GM18498 (cell line): ENCODE measurements around the gene UAP1L1.
A peak's percentile ranks its signal among the peaks of the same experiment; 100 is the strongest.

Experiments used
- ATAC-seq: cut with Tn5 transposase; IDR thresholded peaks from one replicate; pipeline ENCODE4 v1.9.1; 2021; ENCODE audit warnings: mild to moderate bottlenecking, moderate library complexity; ENCODE audit not compliant: unreplicated experiment

The UAP1L1 gene

DNA sequence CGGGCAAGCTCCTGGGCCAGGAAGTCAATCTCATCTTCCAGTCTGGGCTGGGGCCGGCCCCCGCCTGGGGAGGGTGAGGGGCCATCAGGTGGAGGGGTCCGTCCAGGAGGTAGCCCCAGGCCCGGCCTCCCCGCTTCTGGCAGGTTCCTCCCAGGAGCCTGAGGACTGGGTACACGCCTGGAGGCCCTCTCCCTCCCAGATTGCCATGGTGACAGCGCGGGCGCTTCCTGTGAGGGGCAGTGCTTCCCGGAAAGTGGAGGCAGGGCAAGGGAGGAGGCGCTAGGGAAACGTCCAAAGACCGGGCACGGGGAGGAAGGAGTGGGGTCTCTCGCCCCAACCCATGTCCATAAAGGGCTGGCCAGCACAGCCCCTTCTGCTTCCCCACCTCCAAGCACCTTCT is 36.2 kb upstream of the UAP1L1 start:
- no peak for ATAC-seq

DNA sequence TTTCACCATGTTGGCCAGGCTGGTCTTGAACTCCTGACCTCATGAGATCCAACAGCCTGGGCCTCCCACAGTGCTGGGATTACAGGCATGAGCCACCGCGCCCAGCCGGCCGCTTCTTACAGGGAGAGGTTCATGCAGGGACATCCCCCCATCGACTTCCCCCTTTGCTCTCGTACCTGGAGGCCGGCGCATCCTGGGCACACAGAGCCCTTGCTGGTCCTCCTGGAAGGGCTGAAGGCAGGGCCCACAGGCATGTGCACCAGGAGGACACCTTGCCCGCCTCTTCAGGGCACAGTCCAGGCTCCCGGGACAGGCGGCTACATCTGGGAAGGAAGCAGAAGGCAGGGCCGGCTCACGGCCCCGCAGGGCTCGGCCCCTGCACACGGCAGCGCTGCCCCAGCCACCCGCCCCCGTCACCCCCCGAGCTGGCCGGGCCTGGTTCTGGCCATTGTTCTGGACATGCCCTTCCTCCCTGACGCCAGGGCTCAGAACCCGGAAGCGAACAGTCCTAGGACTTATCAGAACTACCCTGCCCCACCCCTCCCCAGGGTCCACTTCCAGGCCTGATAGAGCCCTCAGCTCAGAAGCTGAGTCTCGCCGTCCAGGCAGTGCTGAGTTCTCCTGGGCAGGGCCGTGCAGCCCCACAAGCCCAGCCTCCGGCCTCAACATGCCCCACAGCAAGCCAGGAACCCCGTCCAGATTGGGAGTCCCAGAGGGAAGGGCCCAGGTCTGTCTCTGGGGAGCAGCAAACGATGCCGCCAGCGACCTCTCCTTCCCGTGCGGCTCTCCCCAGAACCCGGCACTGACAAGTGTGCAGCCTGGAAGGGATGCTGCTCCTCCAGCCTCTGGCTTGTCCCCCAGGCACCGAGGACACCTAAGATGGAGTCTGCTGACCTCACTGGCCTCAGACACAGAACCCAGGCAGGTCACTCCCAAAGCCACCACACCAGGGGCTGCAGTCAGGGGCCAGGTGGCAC is 34.3 kb upstream of the UAP1L1 start:
- ATAC-seq: no peak

DNA sequence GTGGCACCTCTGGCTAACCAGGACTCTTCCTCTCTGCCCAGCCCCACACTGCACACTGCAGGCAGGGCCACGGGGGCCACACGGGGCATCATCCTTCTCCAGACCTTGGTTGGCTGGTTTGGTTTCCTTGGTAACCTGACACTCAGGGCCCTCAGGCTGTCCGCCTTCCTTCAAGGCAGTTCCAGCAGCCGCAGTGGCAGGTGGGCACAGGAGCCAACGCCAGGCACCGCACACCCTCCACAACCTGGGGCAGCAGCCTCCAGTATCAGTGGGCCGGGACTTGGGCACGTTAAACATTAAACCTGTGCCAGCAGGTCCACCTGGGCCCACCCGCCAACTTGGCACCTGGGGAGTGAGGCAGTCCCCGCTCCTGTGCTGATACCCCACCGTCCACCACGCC is 33.3 kb upstream of the UAP1L1 start:
- no peak for ATAC-seq

DNA sequence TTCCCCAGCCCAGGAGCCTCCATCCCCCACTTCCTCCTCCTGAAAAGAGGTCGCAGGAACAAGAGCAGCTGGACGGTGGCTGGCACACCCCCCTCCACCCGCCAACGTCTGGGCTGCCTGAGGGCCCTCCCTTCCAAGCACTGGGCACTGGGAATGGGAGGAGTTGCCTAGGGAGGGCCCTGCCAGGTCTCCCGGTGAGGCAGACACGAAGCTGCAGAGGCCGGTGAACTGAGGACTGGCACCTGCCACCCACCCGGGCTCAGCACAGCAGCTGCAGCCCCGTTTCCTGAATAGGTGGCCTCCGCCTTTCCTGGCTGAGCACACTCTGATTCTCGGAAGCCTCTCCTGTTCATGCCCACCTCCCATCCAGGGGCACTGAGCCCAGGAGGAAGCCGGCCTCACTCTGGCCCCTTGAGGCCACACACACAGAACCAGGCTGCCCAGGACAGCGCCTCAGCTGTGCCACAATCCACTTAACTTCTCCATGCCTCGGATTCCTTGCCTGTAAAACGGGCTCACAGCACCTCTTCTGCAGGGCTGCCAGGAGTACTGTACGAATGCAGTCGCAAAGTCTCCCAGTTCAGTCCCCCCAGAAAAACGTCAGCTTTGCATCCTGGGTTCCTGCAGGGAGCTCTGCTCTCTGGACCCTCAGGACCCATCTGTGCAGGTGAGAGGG is 32.7 kb upstream of the UAP1L1 start:
- no peak for ATAC-seq

DNA sequence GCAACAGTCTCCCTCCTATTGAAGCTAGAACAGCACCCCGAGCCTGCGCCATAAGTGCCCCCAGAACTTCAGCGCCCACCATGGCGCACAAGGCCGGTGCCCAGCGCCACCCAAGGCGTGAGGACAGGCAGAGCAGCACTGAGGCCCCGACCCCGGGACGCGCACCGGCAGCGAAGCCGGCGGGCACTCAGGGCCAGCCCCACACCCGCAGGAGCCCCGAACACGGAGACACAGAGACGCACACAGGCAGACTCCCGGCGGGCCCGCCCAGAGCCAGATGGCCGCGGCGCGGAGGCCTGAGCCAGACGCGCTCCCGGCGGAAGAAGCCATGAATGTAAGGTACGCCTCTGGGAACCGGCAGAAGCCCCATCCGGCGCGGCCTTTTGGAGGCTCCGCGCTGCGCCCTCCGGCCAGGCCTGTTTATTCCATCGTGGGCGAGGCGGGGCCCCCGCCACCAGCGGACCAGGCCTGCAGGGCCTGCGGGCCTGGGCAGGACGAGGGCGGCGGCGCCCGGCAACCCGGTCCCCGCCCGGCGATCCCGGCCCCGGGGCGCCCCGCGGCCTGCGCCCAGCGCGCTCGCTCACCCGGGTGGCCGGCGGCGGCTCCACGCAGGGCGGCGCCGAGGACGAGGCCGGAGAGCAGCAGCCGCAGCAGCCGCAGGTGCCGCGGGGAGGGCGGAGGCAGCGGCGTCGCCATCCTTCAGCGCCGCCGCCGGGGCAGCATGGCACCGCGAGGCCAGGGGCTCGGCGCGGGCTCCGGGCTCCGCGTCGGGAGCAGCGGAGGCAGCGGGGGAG is 31.8 kb upstream of the UAP1L1 start:
- no peak for ATAC-seq

DNA sequence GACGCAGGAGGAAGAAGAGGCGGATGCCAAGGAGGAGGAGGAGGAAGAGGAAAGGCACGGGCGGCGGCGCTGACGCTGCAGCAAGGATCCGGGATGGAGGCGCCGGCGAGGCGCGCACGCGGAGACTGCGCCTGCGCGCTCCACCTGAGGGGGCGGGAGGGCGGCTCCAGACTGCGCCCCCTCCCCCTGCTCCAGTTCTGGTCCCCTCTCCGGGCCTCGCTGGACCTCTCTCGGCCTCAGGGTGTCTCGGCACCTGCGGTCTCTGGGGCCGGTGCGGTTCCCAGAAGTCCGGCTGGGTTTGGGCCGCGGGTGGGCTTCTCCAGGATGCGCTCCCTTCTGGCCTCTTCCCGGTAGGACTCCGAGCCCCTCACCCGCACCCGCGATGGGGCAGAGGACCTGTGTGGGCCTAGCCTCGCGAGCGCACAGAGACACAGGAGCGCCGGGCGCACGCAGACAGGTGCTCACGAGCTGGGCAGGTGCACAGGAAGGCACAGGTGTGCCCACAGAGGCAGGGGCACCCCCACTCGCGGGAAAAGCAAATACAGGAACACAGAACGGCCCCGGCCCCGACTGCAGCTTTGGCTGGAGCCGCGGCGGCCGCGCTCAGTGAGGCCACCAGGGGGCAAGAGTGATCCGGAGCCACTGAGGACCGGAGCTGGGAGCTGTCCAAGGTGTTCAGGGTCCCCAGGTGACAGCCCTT is 31.1 kb upstream of the UAP1L1 start, which contains the start of gene NPDC1:
Gene NPDC1 (minus strand): TSS at position 90 of the 700 bp plus-strand sequence. CDS start 188 bp downstream, outside the sequence.
- ATAC-seq: peak; percentile 51

DNA sequence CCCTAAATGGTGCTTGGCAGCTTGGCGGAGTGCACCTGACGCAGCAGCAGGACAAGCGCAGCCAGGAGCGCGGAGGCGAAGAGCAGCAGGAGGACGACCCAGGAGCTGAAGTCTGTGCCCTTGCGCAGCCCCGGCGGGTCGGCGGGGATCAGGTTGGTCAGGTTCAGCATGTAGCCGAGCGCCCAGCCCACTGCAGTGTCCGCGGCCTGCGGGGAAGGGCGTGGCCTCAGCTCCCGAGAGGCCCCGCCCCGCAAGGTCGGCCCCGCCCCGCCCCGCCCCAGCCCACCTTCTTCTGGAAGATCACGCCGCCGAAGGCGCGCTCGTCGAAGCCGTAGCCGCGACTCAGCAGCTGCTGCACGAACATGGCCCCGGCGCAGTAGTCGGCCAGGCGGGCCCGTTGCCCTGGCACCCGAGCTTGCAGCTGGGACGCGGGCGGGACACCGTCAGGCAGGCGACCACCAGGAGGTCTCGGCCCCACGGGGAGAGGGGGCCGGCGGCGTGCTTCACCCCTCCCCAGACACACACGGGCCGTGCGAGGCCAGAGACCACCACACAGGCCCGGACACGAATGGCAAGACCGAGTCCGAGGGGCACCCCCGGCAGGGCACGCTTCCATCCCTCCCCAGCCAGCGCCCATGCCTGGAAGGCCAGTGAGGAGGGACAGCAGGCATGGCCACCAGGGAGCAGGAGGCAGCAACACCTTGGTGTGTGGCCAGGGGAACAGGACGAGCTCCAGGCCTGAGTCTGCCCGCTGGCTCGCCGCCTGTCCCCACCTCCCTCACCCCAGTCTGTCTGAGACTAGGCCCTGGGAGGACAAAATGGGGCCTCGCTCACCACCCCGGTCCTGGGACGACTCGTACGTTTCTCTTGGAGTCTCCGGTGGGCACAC is 28.4 kb upstream of the UAP1L1 start:
- ATAC-seq: no peak

DNA sequence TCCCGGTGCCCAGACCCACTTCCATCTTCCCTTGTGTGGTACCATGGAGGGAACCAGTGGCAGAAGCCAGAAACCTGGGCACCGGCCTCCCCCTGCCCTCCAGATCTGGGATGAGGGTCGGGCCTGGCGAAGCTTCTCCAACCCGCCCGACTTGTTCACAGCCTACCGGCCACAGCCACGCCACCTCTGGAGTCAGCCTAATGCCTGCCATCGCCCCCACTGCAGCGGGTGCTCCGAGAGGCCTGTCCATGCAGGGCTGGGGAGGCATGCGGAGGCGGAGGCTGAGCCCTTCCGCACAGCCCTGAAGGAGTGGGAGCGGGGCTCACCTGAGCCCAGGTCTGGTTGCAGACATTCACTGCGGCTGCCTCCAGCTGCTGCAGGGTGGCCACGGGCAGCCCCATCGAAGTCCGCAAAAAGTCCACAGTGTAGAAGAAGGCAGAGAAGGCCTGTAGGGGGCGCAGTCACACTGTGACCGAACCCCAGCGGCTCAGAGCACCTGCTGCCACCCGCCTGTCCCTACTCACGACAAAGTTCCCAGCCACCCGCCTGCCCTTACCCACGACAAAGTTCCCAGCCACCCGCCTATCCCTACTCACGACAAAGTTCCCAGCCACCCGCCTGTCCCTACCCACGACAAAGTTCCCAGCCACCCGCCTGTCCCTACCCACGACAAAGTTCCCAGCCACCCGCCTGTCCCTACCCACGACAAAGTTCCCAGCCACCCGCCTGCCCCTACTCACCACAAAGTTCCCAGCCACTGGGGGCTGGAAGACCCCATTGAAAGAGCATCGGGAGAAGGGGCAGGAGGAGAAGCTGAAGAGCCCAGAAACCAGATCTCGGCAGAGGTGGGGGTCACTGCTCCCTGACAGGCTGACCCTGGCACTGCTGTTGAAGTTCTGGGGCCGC is 27.5 kb upstream of the UAP1L1 start:
- no peak for ATAC-seq

DNA sequence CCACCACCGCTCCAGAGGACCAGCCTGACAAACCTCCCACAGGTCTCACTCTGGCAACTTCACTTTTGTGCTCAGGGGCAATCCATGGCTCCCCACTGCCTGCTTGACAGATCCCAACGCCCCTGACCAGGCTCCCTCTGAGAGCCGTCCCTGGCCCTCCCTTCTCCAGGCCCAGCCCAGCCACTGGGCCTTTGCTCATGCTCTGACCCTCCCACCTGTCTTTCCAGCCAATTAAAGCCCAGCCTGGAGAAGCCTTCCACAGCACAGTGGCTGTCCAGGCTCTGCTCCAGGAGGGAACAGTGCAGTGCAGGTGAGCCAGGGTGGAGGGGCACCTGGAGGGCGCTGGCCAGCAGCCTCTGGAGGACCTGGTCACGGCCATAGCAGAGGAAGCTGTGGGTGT is 26.7 kb upstream of the UAP1L1 start:
- no peak for ATAC-seq

DNA sequence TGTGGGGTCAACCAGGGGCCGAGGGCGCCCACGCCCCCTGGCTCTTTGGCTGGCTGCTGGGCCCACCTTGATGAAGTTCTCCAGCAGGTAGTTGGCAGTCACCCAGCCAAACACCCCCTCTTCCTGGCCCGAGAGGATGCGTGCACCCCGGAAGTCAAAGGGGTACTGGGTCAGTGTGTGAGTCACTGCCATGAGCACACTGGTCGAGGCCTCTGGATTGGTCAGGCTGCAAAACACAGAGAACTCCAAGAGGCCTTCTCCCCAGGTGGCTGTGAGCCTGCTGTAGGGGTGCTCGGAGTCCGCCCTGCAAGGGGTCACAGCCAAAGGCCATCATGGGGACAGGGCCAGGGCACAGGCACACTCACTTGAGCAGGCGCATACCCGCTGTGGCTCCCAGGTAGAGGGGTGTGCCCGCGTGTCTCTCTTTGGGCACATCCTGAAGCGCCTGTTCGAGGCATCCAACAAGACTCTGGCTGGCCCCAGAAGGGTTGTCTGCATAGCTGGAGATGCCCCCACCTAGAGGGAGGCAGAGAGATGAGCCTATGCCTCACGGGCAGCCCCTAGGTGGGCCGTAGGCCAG is 26.1 kb upstream of the UAP1L1 start:
- no peak for ATAC-seq

DNA sequence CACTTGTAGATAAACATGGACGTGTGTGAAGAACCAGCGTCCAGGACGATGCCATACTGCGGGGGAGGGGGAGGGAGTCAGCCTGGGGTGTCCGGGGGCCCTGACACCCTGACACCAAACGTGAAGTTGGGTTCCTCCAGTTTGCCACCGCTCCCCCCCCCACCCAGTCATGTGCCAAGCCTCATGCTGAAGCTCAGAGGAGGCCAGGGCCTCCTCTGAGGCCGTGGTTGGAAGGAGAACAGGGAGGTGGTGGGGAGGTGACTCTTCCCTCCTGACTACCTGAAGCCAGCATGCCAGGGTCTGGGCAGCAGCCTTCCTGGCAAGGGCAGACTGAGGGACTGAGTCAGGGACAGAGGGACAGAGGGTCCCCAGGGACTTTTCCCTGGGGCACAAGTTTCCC is 25.0 kb upstream of the UAP1L1 start:
- ATAC-seq: no peak

DNA sequence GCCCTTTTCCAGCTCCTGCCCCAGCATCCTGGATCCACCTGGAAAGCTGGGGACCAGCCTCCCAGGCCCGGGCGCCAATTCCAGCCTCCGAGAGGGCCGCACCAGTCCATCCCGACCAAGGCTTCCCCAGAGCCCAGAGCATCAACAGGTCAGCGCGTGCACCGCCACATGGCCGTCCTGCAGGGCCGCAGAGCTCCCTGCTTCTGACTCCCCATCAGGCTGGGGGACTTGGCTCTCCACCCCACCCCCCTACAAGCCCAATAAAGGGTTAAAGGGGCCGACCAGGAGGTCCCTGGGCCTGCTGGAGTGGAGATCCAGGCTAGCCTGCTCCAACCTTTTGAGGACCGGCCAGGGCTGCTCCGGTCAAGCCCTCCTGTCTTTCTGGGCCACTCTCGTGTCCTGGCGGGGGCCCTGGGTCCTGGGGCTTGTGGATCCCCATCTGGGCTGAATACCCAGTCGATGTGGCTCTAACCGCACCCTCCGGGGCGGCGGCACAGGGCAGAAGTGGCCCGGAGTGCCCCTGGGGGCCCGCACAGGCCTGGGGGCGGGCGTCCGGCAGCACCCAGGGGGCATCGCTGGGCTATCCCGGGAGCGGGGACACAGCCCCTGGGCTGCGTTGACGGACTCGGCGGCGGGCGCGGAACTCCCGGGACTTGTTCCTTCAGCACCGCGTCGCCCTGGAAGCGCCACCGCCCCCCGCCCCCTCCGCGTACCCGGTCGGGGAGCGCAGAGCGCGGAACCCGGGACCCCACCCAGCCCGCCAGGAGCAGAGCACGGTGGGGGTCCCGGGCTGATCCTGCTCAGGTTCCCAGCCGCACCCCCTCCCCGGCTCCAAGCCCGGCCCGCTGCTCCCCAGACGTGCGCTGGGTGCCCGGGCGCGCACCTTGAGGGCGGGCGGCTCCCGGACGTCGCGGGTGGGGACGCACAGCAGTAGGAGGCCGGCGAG is 24.0 kb upstream of the UAP1L1 start:
- ATAC-seq: no peak

DNA sequence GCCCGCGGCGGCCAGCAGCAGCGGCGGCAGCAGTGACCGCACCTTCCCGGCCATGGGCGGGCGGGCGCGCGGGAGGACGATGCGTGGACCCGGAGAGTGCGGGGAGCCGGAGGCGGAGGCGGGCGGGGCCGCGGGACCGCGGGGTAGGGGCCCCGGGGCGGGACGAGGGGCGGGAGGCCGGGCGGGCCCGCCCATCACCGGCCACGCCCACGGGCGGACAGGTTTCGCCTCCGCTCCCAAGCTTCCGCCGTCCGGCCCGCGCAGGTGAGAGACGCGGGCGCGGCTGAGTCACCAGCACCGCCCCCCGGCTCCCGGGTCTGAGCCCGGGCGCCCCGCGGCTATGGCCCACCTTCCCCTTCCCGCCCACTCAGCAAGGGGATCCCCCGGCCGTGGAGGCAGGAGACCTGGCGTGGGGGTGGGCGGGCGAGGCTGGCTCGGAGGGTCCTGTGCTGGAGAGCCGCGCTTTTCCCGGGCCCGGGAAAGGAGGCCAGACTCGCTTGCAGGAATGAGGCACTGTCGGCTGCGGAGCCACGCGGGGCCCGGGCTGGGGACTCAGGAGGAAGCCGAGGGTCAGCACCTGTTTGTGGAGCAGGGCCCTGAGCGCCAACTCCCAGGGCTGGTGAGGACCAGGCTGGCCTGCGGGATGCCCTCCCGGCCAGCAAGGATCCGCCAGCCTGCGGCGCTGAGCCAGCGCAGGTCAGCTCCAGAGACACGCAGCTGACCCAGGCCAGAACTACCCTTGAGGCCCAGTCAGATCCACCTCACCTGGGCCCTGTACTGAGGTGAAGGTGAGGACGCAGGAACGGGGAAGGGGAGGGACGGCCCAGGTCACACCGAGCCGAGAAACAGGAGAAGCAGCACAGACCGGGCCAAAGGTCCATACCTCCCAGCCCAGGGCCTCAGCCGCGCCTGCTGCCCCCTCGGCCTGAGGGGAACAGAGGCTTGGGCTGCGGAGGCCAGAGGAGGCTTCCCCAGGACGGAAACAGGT is 23.1 kb upstream of the UAP1L1 start, which contains the start of gene ENTPD2:
Gene ENTPD2 (minus strand): TSS at position 118 of the 988 bp plus-strand sequence. CDS start 64 bp downstream, at position 54.
- no peak for ATAC-seq

DNA sequence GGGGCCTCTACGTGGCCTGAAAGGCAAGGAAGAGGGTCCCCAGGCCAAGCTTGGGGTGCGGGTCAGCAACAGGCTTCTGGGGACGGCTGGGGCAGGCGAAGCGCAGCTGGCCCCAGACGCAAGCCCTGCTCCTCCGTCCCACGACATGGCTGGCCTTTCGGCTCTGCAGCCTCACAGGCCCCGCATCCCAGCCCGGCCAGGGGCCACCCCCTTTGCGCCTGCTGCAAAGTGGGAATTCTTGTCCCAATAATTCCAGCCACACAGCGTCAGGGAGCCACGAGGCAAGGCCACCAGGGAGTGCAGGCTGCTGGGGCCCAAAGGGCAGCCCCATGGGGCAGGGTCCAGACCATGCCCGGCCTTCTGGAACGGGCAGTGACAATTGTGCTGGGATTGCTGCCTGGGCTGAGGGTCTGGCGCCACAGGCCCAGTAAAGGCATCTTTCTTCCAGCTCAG is 22.4 kb upstream of the UAP1L1 start:
- no peak for ATAC-seq
